HepG2 (cell line): ENCODE data around the gene SFXN5. TPM values are rescaled to one million over a fixed set of nuclear protein-coding genes. Genes with fewer than 3 reads are reported as not detected.

Source experiments
- CCAR2 ChIP-seq: fragments of 200-400 bp; formaldehyde crosslinking; optimal IDR thresholded peaks from 2 replicates; pipeline ENCODE3; 2018; ENCODE audit warnings: low read depth, mild to moderate bottlenecking, low read length, moderate library complexity
- EED ChIP-seq: sonication (generic); formaldehyde crosslinking; IDR thresholded peaks from 2 replicates; pipeline ENCODE4 v1.5.0; 2020; ENCODE audit warnings: mild to moderate bottlenecking, missing genetic modification reagents
- FOSL2 ChIP-seq: sonication (generic); formaldehyde crosslinking; IDR thresholded peaks from 2 replicates; pipeline ENCODE4 v1.4.0; 2020; ENCODE audit warnings: missing genetic modification reagents
- HMGXB4 ChIP-seq, 2 experiments: sonication (generic) in 1 of 2; formaldehyde crosslinking in 1 of 2; IDR thresholded peaks; 2 replicates each; pipeline versions ENCODE4 v1.4.0 to v1.6.1; 2018 to 2020; ENCODE audit warnings: missing genetic modification reagents in 2 of 2, borderline replicate concordance in 1 of 2, low read depth in 1 of 2, mild to moderate bottlenecking in 1 of 2, missing biosample characterization in 1 of 2
- IKZF4 ChIP-seq: sonication (generic); formaldehyde crosslinking; IDR thresholded peaks from 2 replicates; pipeline ENCODE4 v1.5.1; 2020; ENCODE audit warnings: borderline replicate concordance, mild to moderate bottlenecking, low read depth, missing genetic modification reagents; ENCODE audit errors: not compliant biosample characterization
- ISX ChIP-seq: sonication (generic); formaldehyde crosslinking; conservative IDR thresholded peaks from 2 replicates; pipeline ENCODE4 v1.5.0; 2020; ENCODE audit warnings: missing genetic modification reagents
- KDM4B ChIP-seq: sonication (generic); formaldehyde crosslinking; IDR thresholded peaks from 2 replicates; pipeline ENCODE4 v1.4.0; 2020; ENCODE audit warnings: missing genetic modification reagents
- KDM6A ChIP-seq: IDR thresholded peaks from 2 replicates; pipeline ENCODE4 v1.6.1; 2016; ENCODE audit warnings: low read depth
- KLF15 ChIP-seq: sonication (generic); formaldehyde crosslinking; IDR thresholded peaks from 2 replicates; pipeline ENCODE4 v1.8.1; 2023; ENCODE audit warnings: borderline replicate concordance, mild to moderate bottlenecking, inconsistent platforms, missing genetic modification reagents, mixed read lengths
- MIXL1 ChIP-seq: IDR thresholded peaks from 2 replicates; pipeline ENCODE4 v1.6.1; 2016
- NONO ChIP-seq, 2 experiments: fragments of 450-650 bp in 1 of 2; sonication (generic) in 1 of 2; formaldehyde crosslinking in 1 of 2; IDR thresholded peaks in 1 of 2; conservative IDR thresholded peaks in 1 of 2; 2 replicates each; pipeline versions ENCODE4 v1.6.1 to v1.8.0; 2017 to 2022; ENCODE audit warnings: mild to moderate bottlenecking in 1 of 2, missing genetic modification reagents in 1 of 2, moderate library complexity in 1 of 2
- RARA ChIP-seq: IDR thresholded peaks from 2 replicates; pipeline ENCODE4 v1.6.1; 2016; ENCODE audit warnings: missing genetic modification reagents, missing compliant biosample characterization
- RARG ChIP-seq: sonication (generic); formaldehyde crosslinking; IDR thresholded peaks from 2 replicates; pipeline ENCODE4 v1.4.0; 2020; ENCODE audit warnings: low read depth, mild to moderate bottlenecking, missing genetic modification reagents
- RBAK ChIP-seq: sonication (generic); formaldehyde crosslinking; IDR thresholded peaks from 2 replicates; pipeline ENCODE4 v1.5.1; 2020; ENCODE audit warnings: mild to moderate bottlenecking, missing genetic modification reagents
- RFX3 ChIP-seq: IDR thresholded peaks from 2 replicates; pipeline ENCODE4 v1.6.1; 2016; ENCODE audit warnings: missing biosample characterization, missing genetic modification reagents
- STAT6 ChIP-seq: sonication (generic); formaldehyde crosslinking; IDR thresholded peaks from 2 replicates; pipeline ENCODE4 v1.4.0; 2020; ENCODE audit warnings: missing genetic modification reagents, mild to moderate bottlenecking, borderline replicate concordance
- TEAD3 ChIP-seq: optimal IDR thresholded peaks from 2 replicates; pipeline ENCODE3; 2016; ENCODE audit warnings: borderline replicate concordance
- THYN1 ChIP-seq: sonication (generic); formaldehyde crosslinking; IDR thresholded peaks from 2 replicates; pipeline ENCODE4 v1.8.1; 2023; ENCODE audit warnings: low read depth, mild to moderate bottlenecking, moderate library complexity, missing genetic modification reagents, borderline replicate concordance
- TRAFD1 ChIP-seq: sonication (generic); formaldehyde crosslinking; IDR thresholded peaks from 2 replicates; pipeline ENCODE4 v1.5.1; 2020; ENCODE audit warnings: missing genetic modification reagents, mild to moderate bottlenecking, borderline replicate concordance
- ZBTB38 ChIP-seq: sonication (generic); formaldehyde crosslinking; IDR thresholded peaks from 2 replicates; pipeline ENCODE4 v1.5.1; 2020; ENCODE audit warnings: mild to moderate bottlenecking, missing genetic modification reagents
- ZNF121 ChIP-seq: sonication (generic); formaldehyde crosslinking; IDR thresholded peaks from 2 replicates; pipeline ENCODE4 v1.5.0; 2020; ENCODE audit warnings: mild to moderate bottlenecking, missing genetic modification reagents
- ZNF256 ChIP-seq: sonication (generic); formaldehyde crosslinking; conservative IDR thresholded peaks from 2 replicates; pipeline ENCODE4 v1.4.0; 2020; ENCODE audit warnings: missing genetic modification reagents
- ZNF274 ChIP-seq: sonication (generic); formaldehyde crosslinking; IDR thresholded peaks from 2 replicates; pipeline ENCODE4 v1.5.1; 2020; ENCODE audit warnings: mild to moderate bottlenecking, missing genetic modification reagents
- ZNF615 ChIP-seq: sonication (generic); formaldehyde crosslinking; IDR thresholded peaks from 2 replicates; pipeline ENCODE4 v1.5.0; 2020; ENCODE audit warnings: mild to moderate bottlenecking, missing genetic modification reagents, borderline replicate concordance
- ZNF724P ChIP-seq: sonication (generic); formaldehyde crosslinking; IDR thresholded peaks from 2 replicates; pipeline ENCODE4 v1.8.0; 2022; ENCODE audit warnings: missing genetic modification reagents, borderline replicate concordance
- ZSCAN29 ChIP-seq: sonication (generic); formaldehyde crosslinking; conservative IDR thresholded peaks from 2 replicates; pipeline ENCODE4 v1.4.0; 2020; ENCODE audit warnings: mild to moderate bottlenecking, missing genetic modification reagents
- polyA plus RNA-seq, 8 experiments: library from polyadenylated mRNA; depleted of rRNA in 3 of 8; stranded (reverse) in 7 of 8; unstranded in 1 of 8; fragments of >200 nt; fragmentation: Illumina TruSeq in 4 of 8; extraction: Trizol in 4 of 8; gene quantifications; 2 replicates each; pipeline versions ENCODE4 v1.2.1 to v1.2.3, GENCODE V29; 2011 to 2016; ENCODE audit warnings: low read depth in 4 of 8, missing spikeins in 1 of 8, mixed read lengths in 1 of 8; ENCODE audit not compliant: insufficient read depth in 1 of 8
- total RNA-seq, 5 experiments: library from RNA; depleted of rRNA; stranded (reverse); fragments of >200 nt; fragmentation: Illumina TruSeq; extraction: Trizol; gene quantifications; 2 replicates each; pipeline ENCODE4 v1.2.3, GENCODE V29; 2016; ENCODE audit warnings: low read depth in 1 of 5

The SFXN5 gene
- total and polyA plus RNA-seq, 2 of the 13 experiments (the other 11 are each of a cell fraction or from before 2014, with no cell fraction given): 34.9 to 37.4 TPM

DNA sequence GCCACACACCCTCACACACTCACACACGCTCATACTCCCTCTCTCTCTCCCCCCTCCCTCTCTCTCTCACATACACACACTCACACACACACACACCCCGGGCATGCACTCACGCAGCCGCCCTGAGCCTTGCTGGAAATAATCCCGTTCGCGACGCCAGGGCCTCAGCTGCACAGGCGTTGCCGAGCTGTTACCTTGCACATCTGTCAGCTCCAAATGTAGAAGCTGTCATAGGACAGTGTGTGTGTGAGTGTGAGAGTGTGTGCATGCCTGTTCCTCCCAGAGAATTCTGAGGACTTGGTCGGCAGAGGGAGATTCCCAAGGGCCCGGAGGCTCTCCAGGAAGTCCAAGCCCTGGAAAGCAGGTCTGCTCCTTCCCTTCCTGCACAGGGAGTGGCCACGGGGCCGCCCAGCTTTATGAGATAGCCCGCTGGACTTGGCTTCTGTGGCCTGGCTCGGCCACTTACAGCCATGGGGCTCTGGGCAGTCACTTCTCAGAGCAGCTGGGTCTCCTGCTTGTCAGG, 175.7 kb downstream of the SFXN5 start (continued):
- TF ChIP-seq KLF15 (no peak), NONO (IDR thresholded peaks at IDR 0.05) (no peak), NONO (CRISPR knock-in tag; conservative IDR thresholded peaks at IDR 0.05) (no peak), MIXL1 (CRISPR knock-in tag) (no peak), THYN1 (CRISPR knock-in tag) (no peak), RARA (no peak), RFX3 (CRISPR knock-in tag) (no peak), KDM6A (CRISPR knock-in tag) (no peak), TEAD3 (CRISPR knock-in tag) (peak; percentile 12), EED (CRISPR knock-in tag) (no peak), FOSL2 (CRISPR knock-in tag) (no peak), ZNF256 (CRISPR knock-in tag) (no peak), RARG (no peak), ZSCAN29 (CRISPR knock-in tag) (no peak), ZBTB38 (CRISPR knock-in tag) (0 out of 2 replicates have a peak, but pooled peaks have one; percentile 24), KDM4B (CRISPR knock-in tag) (no peak), STAT6 (CRISPR knock-in tag) (no peak), HMGXB4 (CRISPR knock-in tag; IDR thresholded peaks at IDR 0.05; ENCODE audit: borderline replicate concordance in 1 of 2, low read depth in 1 of 2) (no peak), CCAR2 (no peak), TRAFD1 (CRISPR knock-in tag) (no peak), IKZF4 (CRISPR knock-in tag) (no peak), ZNF274 (no peak), ZNF121 (CRISPR knock-in tag) (no peak), ZNF615 (CRISPR knock-in tag) (no peak), ISX (CRISPR knock-in tag) (no peak), RBAK (CRISPR knock-in tag) (no peak), ZNF724P (CRISPR knock-in tag) (0 out of 2 replicates have a peak, but pooled peaks have one; percentile 53)
